OCI-LY1 (cell line): ENCODE data around the gene CDHR5.

Source experiments
- H2AFZ ChIP-seq: fragments of 200-600 bp; sonication (generic), shearing (Covaris generic); 2 replicates; pipeline ENCODE4 v1.6.0; 2014; ENCODE audit warnings: antibody characterized with exemption, mild to moderate bottlenecking, low read length
- H3F3A ChIP-seq: fragments of 200-600 bp; sonication (generic), shearing (Covaris generic); 2 replicates; pipeline ENCODE4 v1.6.0; 2014; ENCODE audit warnings: mild to moderate bottlenecking, antibody characterized with exemption, low read length, moderate library complexity; ENCODE audit not compliant: insufficient read depth
- H3K27ac ChIP-seq: fragments of 200-600 bp; sonication (generic); 2 replicates; pipeline ENCODE4 v1.5.1; 2014; ENCODE audit warnings: low read length, mixed run types, mild to moderate bottlenecking, low read depth; ENCODE audit not compliant: poor library complexity, severe bottlenecking
- H3K27me3 ChIP-seq: fragments of 200-600 bp; sonication (generic); 2 replicates; pipeline ENCODE4 v1.6.0; 2014; ENCODE audit warnings: antibody characterized with exemption, mild to moderate bottlenecking, low read length, moderate library complexity; ENCODE audit not compliant: insufficient read depth
- H3K36me3 ChIP-seq: fragments of 200-600 bp; sonication (generic); 2 replicates; pipeline ENCODE4 v1.6.1; 2014; ENCODE audit warnings: mild to moderate bottlenecking, antibody characterized with exemption, low read length, moderate library complexity, mixed read lengths; ENCODE audit not compliant: insufficient read depth
- H3K4me1 ChIP-seq: fragments of 200-600 bp; sonication (generic); 2 replicates; pipeline ENCODE4 v1.5.1; 2014; ENCODE audit warnings: mild to moderate bottlenecking, low read length, moderate library complexity; ENCODE audit not compliant: insufficient read depth, severe bottlenecking
- H3K4me2 ChIP-seq: fragments of 200-600 bp; sonication (generic), shearing (Covaris generic); 2 replicates; pipeline ENCODE4 v1.6.1; 2014; ENCODE audit warnings: low read length
- H3K4me3 ChIP-seq: fragments of 200-600 bp; sonication (generic); 2 replicates; pipeline ENCODE4 v1.5.1; 2014; ENCODE audit warnings: low read length, low read depth, mild to moderate bottlenecking, mixed read lengths; ENCODE audit not compliant: poor library complexity, severe bottlenecking
- H3K79me2 ChIP-seq: fragments of 200-600 bp; shearing (Covaris generic); 2 replicates; pipeline ENCODE4 v1.6.1; 2016; ENCODE audit warnings: mixed run types, low read length, mixed read lengths; ENCODE audit not compliant: insufficient read depth
- H3K9ac ChIP-seq: fragments of 200-600 bp; sonication (generic), shearing (Covaris generic); 2 replicates; pipeline ENCODE4 v1.6.1; 2014; ENCODE audit warnings: mild to moderate bottlenecking, low read length, mixed read lengths
- H3K9me2 ChIP-seq: fragments of 200-600 bp; sonication (generic), shearing (Covaris generic); 2 replicates; pipeline ENCODE4 v1.6.1; 2014; ENCODE audit warnings: low read depth, mild to moderate bottlenecking, low read length, mixed read lengths
- H3K9me3 ChIP-seq: fragments of 200-600 bp; shearing (Covaris generic); 2 replicates; pipeline ENCODE4 v1.6.1; 2014; ENCODE audit warnings: low read length, mixed read lengths
- H4K20me1 ChIP-seq: fragments of 200-600 bp; sonication (generic), shearing (Covaris generic); 2 replicates; pipeline ENCODE4 v1.6.0; 2016; ENCODE audit warnings: mild to moderate bottlenecking, low read length; ENCODE audit not compliant: insufficient read depth
- EZH2 ChIP-seq: fragments of 200-600 bp; sonication (generic), shearing (Covaris generic); IDR thresholded peaks from 2 replicates; pipeline ENCODE4 v1.8.0; 2017; ENCODE audit warnings: borderline replicate concordance, mixed run types, mild to moderate bottlenecking, antibody characterized with exemption, low read length, moderate library complexity, mixed read lengths
- TF ChIP-seq, protein P1 (sequence below): fragments of 200-600 bp; sonication (generic), shearing (Covaris generic); IDR thresholded peaks from 2 replicates; pipeline ENCODE4 v1.5.1; 2017; ENCODE audit warnings: mild to moderate bottlenecking, antibody characterized with exemption, low read length, moderate library complexity, mixed read lengths

Gene CDHR5

DNA sequence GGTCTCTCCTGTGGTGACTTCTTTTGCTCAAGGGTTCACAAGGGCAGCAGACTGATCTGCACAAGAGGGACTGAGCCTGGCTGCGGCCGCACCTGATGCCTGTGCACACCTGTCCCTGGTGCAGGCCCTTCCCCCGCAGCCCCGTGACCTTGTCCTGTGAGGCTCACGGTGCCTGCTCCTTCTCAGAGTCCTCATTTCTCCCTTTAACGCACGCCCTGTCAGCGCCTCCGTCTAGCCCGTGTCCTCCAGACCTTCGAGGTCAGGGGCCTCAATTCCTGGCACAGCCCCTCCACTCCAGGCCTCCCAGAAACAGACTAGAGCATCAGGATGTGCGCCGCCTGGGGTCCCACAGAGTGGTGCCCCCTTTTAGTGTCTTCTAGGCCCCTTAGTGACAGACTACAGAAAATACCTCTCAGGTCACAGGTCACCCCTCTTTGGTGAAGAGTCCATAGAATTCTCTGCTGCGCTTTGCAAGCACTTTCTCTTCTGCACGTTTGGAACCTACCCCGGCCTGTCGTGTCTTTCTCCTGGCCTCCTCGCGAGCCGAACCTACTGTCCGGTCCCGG lies 11.3 kb upstream of the CDHR5 start:
- Histone ChIP-seq H3K9me2 (no peaks in the 10 kb centered on the region), H3K4me3 (no peak overlapping the region), H3K4me1 (no peaks in the 10 kb centered on the region), H2AFZ (no peak overlapping the region), H3K9ac (no peak overlapping the region), H4K20me1 (no peaks in the 10 kb centered on the region), H3K79me2 (no peaks in the 10 kb centered on the region), H3K27me3 (no peaks in the 10 kb centered on the region), H3F3A (no peaks in the 10 kb centered on the region), H3K27ac (no peak overlapping the region), H3K4me2 (no peak overlapping the region), H3K36me3 (peaks cover 2% of the 10 kb centered on the region; the same call in 1 of the 2 replicates), H3K9me3 (no peaks in the 10 kb centered on the region)
- TF ChIP-seq EZH2: no peak
- TF ChIP-seq, protein P1, sequence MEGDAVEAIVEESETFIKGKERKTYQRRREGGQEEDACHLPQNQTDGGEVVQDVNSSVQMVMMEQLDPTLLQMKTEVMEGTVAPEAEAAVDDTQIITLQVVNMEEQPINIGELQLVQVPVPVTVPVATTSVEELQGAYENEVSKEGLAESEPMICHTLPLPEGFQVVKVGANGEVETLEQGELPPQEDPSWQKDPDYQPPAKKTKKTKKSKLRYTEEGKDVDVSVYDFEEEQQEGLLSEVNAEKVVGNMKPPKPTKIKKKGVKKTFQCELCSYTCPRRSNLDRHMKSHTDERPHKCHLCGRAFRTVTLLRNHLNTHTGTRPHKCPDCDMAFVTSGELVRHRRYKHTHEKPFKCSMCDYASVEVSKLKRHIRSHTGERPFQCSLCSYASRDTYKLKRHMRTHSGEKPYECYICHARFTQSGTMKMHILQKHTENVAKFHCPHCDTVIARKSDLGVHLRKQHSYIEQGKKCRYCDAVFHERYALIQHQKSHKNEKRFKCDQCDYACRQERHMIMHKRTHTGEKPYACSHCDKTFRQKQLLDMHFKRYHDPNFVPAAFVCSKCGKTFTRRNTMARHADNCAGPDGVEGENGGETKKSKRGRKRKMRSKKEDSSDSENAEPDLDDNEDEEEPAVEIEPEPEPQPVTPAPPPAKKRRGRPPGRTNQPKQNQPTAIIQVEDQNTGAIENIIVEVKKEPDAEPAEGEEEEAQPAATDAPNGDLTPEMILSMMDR: no peak

DNA sequence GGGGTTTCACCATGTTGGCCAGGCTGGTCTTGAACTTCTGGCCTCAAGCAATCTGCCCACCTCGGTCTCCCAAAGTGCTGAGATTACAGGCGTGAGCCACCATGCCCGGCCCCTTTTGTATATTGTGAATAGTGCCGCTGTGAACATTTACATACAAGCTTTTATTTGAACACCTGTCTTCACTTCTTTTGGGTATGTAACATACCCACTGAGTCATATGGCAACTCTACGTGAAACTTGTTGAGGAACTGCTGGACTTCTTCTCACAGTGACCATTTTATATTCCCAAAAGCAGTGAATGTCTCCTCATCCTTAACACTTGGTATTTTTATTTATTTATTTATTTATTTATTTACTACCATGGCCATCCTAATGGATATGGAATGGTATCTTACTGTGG lies 6.1 kb upstream of the CDHR5 start:
- Histone ChIP-seq H3K9ac (no peak overlapping the region), H3K4me1 (peaks cover 18% of the 10 kb centered on the region), H3F3A (no peaks in the 10 kb centered on the region), H2AFZ (no peak overlapping the region), H3K9me3 (no peaks in the 10 kb centered on the region), H3K27ac (no peak overlapping the region), H3K79me2 (no peaks in the 10 kb centered on the region), H4K20me1 (no peaks in the 10 kb centered on the region), H3K4me2 (no peak overlapping the region), H3K4me3 (no peak overlapping the region), H3K27me3 (0 out of 2 replicates have a peak, but pooled peaks cover under 1% of the 10 kb centered on the region), H3K36me3 (peaks cover 2% of the 10 kb centered on the region; the same call in 1 of the 2 replicates), H3K9me2 (no peaks in the 10 kb centered on the region)
- TF ChIP-seq, protein P1: no peak

DNA sequence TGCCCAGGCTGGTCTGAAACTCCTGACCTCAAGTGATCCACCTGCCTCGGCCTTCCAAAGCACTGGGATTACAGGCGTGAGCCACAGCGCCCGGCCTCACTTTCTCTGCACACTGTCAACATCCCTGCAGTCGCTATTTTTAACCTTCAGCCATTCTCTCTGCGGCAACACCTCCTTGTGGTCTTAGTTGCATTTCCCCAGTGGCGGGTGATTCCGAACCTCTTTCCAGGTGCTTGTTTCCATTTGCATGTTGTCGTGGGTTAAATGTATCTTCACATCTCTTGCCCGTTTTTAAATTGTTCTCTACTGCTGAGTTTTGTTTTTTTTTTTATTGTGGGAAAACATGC lies 4.5 kb upstream of the CDHR5 start:
- no peaks in the 10 kb centered on the region for H3F3A ChIP-seq
- no peaks in the 10 kb centered on the region for H3K79me2 ChIP-seq
- H3K9me3 ChIP-seq: no peaks in the 10 kb centered on the region
- no peak overlapping the region for H3K4me3 ChIP-seq
- H4K20me1 ChIP-seq: no peaks in the 10 kb centered on the region
- H3K4me2 ChIP-seq: peak overlapping the region; percentile 29; the same call in 1 of the 2 replicates
- no peak overlapping the region for H3K27ac ChIP-seq
- peaks cover 2% of the 10 kb centered on the region; the same call in 1 of the 2 replicates for H3K36me3 ChIP-seq
- no peak overlapping the region for H3K9ac ChIP-seq
- TF ChIP-seq, protein P1: no peak
- TF ChIP-seq EZH2: no peak
- 0 out of 2 replicates have a peak, but pooled peaks cover 3% of the 10 kb centered on the region for H3K27me3 ChIP-seq
- no peak overlapping the region for H2AFZ ChIP-seq
- no peaks in the 10 kb centered on the region for H3K9me2 ChIP-seq
- H3K4me1 ChIP-seq: peaks cover 18% of the 10 kb centered on the region
